Stimulated activated CD8-positive, alpha-beta memory T cell treated with anti-CD3 and anti-CD28 coated beads, Interleukin-12 subunit alpha, Interleukin-12 subunit beta, amount 100 ng/mL, for 1 hour (primary cell): ENCODE measurements around the gene AGPAT3.

Experiments
- DNase-seq: peaks from one replicate; pipeline ENCODE4 v3.0.0-alpha.2; 2020; ENCODE audit warnings: low read depth

Gene AGPAT3

DNA sequence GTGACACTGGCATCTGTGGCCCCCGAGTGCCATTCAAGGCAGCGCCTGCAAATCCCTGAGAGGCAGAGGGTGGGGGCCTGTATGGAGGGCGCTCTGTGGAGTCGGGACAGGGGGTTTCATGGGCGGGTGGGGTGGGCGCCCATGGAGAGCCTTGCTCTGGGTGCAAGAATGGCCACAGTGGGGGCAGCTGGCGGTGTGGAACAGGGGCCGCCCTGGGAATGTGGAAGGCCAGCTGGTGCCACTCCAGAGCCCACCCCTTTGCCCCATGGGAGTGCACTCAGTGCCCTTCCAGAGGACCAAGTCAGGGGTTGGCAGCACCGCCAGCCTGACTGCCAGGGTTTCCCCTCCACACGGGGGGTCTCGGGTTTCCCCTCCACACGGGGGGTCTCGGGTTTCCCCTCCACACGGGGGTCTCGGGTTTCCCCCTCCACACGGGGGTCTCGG lies 92.1 kb downstream of the AGPAT3 start:
- no peak for DNase-seq

DNA sequence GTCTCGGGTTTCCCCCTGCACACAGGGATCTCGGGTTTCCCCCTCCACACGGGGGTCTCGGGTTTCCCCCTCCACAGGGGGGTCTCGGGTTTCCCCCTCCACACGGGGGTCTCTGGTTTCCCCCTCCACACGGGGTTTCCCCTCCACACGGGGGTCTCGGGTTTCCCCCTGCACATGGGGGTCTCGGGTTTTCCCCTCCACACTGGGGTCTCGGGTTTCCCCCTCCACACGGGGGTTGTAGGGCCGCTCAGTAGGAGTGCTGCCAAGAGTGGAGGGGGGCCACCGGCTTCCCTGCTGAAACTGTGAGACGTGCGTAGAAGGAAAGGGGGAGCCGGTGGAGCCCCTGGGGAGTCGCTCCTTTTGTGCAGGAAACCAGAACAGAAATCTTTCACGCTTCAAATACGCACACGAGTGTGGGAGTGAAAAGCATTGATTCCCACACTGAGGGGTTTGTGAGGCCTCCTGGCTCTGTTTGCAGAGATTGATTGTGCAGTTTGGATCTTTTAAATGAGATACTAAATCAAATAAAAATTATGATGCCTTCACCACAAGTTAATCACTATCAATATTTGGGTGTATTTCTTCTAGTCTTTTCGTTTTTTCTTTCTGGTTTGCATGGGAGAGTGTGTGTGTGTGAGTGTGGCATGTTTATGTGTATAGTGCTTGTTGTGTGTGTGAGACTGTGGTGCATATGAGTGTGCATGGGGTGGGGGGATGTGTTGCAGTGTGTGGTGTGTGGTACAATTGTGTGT lies 92.8 kb downstream of the AGPAT3 start:
- DNase-seq: no peak

DNA sequence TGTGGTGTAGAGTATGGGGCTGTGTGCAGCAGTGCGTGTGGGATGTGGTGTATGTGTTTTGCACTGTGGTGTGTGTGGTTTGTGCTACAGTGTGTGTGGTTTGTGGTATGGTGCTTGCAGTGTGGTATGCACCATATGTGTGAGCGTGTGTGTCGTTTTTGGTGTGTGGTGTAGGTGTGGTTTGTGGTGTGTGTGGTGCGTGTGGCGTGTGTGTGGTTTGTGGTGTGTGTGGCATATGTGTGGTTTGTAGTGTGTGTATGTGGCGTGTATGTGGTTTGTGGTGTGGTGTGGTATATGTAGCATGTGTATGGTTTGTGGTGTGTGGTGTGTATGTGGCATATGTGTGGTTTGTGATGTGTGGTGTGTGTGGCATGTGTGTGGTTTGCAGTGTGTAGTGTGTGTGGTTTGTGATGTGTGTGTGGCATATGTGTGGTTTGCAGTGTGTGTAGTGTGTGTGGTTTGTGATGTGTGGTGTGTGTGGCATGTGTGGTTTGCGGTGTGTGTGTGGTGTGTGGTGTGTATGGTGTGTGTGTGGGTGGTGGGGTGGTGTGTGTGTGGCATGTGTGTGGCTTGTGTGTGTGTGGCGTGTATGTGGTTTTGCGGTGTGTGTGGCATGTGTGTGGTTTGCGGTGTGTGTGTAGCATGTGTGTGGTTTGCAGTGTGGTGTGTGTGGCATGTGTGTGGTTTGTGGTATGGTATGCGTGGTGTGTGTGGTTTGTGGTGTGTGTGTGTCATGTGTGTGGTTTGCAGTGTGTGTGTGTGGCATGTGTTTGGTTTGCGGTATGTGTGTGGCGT lies 93.5 kb downstream of the AGPAT3 start:
- DNase-seq: no peak

DNA sequence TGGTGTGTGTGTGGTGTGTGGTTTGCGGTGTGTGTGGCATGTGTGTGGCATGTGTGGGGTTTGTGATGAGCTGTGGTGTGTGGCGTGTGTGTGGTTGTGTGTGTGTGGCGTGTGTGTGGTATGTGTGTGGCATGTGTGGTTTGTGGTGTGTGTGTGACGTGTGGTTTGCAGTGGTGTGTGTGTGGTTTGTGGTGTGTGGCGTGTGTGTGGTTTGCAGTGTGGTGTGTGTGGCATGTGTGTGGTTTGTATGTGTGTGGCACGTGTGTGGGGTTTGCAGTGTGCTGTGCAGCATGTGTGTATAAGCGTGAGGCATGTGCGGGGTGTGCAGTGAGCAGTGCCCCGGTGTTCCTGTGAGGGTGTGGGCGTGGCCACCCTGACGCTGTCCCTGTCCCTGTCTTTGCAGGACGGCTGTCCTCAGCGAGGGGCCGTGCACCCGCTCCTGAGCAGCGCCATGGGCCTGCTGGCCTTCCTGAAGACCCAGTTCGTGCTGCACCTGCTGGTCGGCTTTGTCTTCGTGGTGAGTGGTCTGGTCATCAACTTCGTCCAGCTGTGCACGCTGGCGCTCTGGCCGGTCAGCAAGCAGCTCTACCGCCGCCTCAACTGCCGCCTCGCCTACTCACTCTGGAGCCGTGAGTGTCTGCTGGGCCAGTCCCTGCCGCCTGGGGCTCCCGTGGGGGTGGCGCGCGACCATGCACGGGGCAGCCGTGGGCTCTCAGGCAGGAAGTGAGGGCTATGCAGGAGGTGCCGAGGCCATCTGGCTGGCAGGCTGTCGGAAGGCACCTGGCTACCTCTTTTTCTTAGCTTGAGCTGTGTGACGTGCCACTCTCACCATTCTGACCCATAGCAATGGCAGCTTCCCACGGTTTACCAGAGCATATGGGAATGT lies 94.5 kb downstream of the AGPAT3 start:
- DNase-seq: no peak

DNA sequence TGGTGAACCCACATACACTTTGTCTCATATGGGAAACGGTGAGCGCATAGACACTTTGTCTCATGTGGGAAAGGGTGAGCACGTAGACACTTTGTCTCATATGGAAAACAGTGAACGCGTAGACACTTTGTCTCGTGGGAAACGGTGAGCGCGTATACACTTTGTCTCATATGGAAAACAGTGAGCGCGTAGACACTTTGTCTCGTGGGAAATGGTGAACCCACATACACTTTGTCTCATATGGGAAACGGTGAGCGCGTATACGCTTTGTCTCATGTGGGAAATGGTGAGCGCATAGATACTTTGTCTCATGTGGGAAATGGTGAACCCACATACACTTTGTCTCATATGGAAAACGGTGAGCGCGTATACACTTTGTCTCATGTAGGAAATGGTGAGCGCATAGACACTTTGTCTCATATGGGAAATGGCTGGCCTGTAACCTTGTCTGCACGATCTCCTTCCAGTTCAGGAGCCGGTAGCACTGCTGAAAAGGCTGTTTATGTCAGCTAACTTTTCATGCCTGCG lies 96.4 kb downstream of the AGPAT3 start:
- no peak for DNase-seq

- DNase-seq: no peak
Measured at GRCh38 chr21:43965911-43966585, 101.0 kb downstream of the AGPAT3 start.

- no peak for DNase-seq
Measured at GRCh38 chr21:43966946-43967512, 102.0 kb downstream of the AGPAT3 start.

- DNase-seq: no peak
Measured at GRCh38 chr21:43967981-43968380, 103.0 kb downstream of the AGPAT3 start.

DNA sequence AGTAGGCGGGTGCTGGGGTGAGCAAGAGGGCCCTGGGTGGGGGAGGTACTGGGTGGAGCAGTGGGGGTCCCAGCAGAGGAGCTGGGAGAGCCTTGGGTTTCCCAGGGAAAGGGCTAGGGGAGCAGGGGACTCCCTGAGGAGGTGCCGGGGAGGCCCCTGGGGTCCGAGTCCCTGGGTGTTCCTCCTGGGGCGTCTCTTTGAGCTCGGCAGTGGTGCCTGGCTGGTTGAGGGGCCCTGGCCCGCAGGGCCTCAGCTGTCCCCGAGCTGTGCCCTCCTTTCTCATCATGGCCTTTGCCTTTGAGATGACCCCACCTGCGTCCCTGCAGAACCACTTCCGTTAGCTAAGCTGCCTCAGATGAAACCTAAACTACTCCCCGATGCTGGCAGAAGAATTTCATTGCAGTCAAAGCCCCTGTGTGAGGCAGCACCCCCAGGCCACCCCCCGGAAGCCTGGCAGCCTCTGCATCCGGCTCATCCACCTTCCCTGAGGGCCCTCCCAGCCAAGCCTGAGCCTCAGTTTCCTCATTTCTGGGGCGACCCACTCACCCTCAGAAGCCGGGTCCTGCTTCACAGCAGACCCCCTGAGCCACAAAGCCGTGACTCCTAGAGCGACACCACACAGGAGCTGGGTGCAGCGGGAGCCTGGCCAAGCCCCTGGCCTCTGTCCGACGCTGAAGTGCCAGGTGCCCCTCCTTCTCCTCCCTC lies 103.5 kb downstream of the AGPAT3 start:
- DNase-seq: no peak

GRCh38 chr21:43969115-43969444 lies 104.1 kb downstream of the AGPAT3 start:
- no peak for DNase-seq

DNA sequence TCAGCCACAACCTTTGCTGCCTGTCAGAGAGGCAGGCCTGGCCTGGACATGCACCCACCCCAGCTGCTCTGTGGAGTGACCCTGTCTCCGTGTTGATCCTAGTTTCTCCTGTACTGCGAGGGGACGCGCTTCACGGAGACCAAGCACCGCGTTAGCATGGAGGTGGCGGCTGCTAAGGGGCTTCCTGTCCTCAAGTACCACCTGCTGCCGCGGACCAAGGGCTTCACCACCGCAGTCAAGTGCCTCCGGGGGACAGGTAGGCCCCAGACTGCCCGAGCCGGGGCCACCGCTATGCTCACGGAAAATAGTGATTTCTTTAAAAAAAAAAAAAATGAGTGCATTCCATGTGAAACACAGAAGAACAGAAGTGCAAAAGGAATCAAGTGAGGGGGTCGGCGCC lies 105.5 kb downstream of the AGPAT3 start:
- DNase-seq: no peak

GRCh38 chr21:43971201-43971991 lies 106.4 kb downstream of the AGPAT3 start:
- no peak for DNase-seq

- no peak for DNase-seq
Measured at GRCh38 chr21:43971992-43972255, 106.9 kb downstream of the AGPAT3 start.

DNA sequence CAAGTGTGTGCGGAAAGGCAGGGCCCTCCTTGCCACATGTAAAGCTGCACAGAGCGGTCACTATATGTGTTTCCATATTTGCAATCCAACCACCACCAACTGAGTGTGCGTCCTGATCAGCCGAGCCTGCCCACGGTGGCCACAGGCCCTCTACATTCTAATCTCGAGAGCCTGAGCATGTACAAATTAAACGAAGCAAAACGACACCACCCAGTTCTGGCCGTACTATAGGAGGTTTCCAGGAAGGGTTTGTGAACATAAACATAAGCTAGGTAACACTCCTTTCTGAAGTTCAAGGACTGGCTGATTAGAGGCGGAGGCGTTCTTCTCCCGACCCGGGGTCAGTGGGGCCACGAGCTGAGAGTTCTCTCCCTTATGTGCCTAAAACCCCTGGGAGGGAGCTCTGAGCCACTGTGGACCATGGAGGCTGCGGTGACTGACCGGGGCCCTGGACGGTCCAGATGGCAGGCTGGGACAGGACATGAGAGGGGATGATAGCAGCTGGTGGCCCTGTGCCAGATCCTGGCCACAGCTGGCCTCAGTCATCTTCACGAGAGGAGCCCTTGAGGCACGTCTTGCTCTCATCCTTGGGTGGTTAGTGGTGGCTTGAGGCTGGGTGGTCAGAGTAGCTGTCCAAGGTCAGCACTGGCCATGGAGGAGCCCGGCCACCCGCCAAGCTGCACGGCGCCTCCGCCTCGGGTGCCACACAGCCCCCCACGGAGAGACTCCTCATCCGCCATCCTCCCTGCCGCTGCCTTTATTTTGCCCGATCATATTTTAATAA lies 108.0 kb downstream of the AGPAT3 start:
- no peak for DNase-seq

DNA sequence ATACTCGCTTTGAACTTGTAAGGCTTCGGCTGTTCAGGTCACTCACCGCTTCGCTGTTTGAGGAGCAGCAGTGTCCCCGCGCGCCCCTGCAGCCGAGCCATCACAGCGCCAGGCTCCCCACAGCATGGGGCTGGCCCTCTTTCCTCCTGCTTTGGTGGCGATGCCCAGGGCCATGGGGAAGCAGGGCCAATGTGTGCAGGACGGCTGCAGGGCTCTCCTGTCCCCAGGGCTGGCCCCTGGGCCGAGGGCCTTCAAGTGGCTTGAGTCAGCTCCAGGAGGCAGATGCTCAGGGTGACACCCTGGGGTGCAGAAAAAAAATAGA lies 108.6 kb downstream of the AGPAT3 start:
- no peak for DNase-seq

- no peak for DNase-seq
Measured at GRCh38 chr21:43974791-43975468, 109.9 kb downstream of the AGPAT3 start.

- peak; percentile 66 for DNase-seq
Measured at GRCh38 chr21:43975469-43976098, 110.6 kb downstream of the AGPAT3 start.

- DNase-seq: no peak
Measured at GRCh38 chr21:43976661-43977060, 111.6 kb downstream of the AGPAT3 start.
